Kidney (tissue), 14 donors: ENCODE data around the gene MACROD2. TPM values are rescaled to one million over a fixed set of nuclear protein-coding genes. Genes with fewer than 3 reads are reported as not detected.

Experiments
- DNase-seq, 5 donors: peaks; one replicate each; pipeline ENCODE4 v3.0.0-alpha.2; 2013 to 2020
- FAIRE-seq: peaks from 2 replicates; lab custom pipeline; 2012; peaks lifted over from hg19 to GRCh38; lab: Jason Lieb, UNC
- H3K27ac ChIP-seq, 2 donors: one replicate each; pipeline ENCODE4 v1.7.0; 2013; ENCODE audit warnings: low read depth in 2 of 2, low read length in 2 of 2, inconsistent platforms in 1 of 2
- H3K27me3 ChIP-seq: one replicate; pipeline ENCODE4 v1.7.1; 2013; ENCODE audit warnings: low read length, inconsistent platforms; ENCODE audit not compliant: control insufficient read depth, insufficient read depth
- H3K36me3 ChIP-seq, 3 donors: one replicate each; pipeline versions ENCODE4 v1.7.0 to v1.7.1; 2013; ENCODE audit warnings: low read length in 3 of 3, control low read depth in 1 of 3, inconsistent platforms in 1 of 3; ENCODE audit not compliant: insufficient read depth in 3 of 3, control insufficient read depth in 2 of 3
- H3K4me1 ChIP-seq, 3 donors: one replicate each; pipeline versions ENCODE4 v1.7.0 to v1.7.1; 2013; ENCODE audit warnings: low read length in 3 of 3, inconsistent platforms in 1 of 3, low read depth in 1 of 3; ENCODE audit not compliant: control insufficient read depth in 2 of 3, insufficient read depth in 2 of 3
- H3K4me3 ChIP-seq, 3 donors: one replicate each; pipeline versions ENCODE4 v1.7.0 to v1.8.1; 2013; ENCODE audit warnings: low read length in 3 of 3, control low read depth in 1 of 3, inconsistent platforms in 1 of 3
- H3K9ac ChIP-seq, 3 donors: one replicate each; pipeline versions ENCODE4 v1.7.0 to v1.7.1; 2013; ENCODE audit warnings: low read length in 3 of 3, control low read depth in 1 of 3, inconsistent platforms in 1 of 3
- H3K9me3 ChIP-seq, 3 donors: one replicate each; pipeline versions ENCODE4 v1.7.0 to v1.7.1; 2013; ENCODE audit warnings: low read length in 3 of 3, control low read depth in 1 of 3, inconsistent platforms in 1 of 3; ENCODE audit not compliant: control insufficient read depth in 2 of 3, insufficient read depth in 1 of 3
- intact Hi-C: fragments of 100-400 bp; cut with DNase I; formaldehyde crosslinking; loops from one replicate; pipeline ENCODE4 v1.11.1; 2022
- polyA plus RNA-seq: library from polyadenylated mRNA; stranded (reverse); fragments of 350-450 nt; fragmentation: Illumina TruSeq; extraction: RNeasy Lipid Tissue Mini Kit (QIAGEN cat#74804); gene quantifications from one replicate; pipeline ENCODE4 v1.2.3, GENCODE V29; 2014; ENCODE audit warnings: low read depth, low replicate concordance; ENCODE audit not compliant: insufficient read depth
- total RNA-seq: library from RNA; stranded (reverse); fragmentation: NEBNext Ultra II Directional; extraction: Animal tissue kit (Norgen Biotek cat#: 25700); gene quantifications from one replicate; pipeline ENCODE4 v1.2.1, GENCODE V29; 2021
- TF ChIP-seq, protein P1 (sequence below): IDR thresholded peaks from 3 replicates; pipeline ENCODE4 v1.5.1; 2012; ENCODE audit warnings: mild to moderate bottlenecking, moderate library complexity, borderline replicate concordance; ENCODE audit not compliant: insufficient read depth; ENCODE audit errors: extremely low read depth
- donor health status: control.
- donor health status: control.
- donor health status: control.
- donor health status: control.
- donor health status: control.
- donor health status: DM: yes; HTN: yes; CAD: no.
- donor health status: Normal renal cell carcinoma (clear cell type).

MACROD2 gene
- total and polyA plus RNA-seq, 2 donors from 2014 or later = 3.0 to 10.0 TPM

DNA sequence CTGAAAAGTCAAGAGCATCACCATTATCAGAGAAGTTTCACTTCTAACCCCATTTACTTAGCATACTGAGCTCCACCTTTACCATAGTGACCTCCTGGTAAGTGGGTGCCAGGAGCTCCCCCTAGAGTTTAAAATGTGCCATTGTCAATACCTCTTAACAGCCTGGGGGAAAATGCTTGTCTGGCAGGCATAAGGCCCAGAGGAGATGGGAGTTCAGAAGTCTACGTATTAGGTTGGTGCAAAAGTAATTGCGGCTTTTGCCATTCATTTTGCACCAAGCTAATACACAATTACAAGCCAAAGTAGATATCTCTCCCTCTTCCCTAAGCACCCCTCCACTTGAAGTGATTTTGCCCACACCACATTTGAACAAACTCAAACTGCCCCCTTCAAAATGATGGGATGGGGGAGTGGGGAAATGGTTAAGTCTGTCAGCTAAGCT is 1658.9 kb downstream of the MACROD2 start:
- no peaks in the 10 kb centered on the region for H3K27me3 ChIP-seq
- H3K36me3 ChIP-seq = no peaks in the 10 kb centered on the region
- H3K27ac ChIP-seq = no peak overlapping the region
- FAIRE-seq (no peak), DNase-seq (peak in 4 of 5 donors; percentile 58 to 77 (median 66))
- H3K9me3 ChIP-seq = no peaks in the 10 kb centered on the region
- H3K4me1 ChIP-seq = no peaks in the 10 kb centered on the region
- H3K9ac ChIP-seq = no peak overlapping the region
- TF ChIP-seq, protein P1, sequence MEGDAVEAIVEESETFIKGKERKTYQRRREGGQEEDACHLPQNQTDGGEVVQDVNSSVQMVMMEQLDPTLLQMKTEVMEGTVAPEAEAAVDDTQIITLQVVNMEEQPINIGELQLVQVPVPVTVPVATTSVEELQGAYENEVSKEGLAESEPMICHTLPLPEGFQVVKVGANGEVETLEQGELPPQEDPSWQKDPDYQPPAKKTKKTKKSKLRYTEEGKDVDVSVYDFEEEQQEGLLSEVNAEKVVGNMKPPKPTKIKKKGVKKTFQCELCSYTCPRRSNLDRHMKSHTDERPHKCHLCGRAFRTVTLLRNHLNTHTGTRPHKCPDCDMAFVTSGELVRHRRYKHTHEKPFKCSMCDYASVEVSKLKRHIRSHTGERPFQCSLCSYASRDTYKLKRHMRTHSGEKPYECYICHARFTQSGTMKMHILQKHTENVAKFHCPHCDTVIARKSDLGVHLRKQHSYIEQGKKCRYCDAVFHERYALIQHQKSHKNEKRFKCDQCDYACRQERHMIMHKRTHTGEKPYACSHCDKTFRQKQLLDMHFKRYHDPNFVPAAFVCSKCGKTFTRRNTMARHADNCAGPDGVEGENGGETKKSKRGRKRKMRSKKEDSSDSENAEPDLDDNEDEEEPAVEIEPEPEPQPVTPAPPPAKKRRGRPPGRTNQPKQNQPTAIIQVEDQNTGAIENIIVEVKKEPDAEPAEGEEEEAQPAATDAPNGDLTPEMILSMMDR = peak; percentile 47
- H3K4me3 ChIP-seq = no peak overlapping the region
- intact Hi-C loops = no loop called here

DNA sequence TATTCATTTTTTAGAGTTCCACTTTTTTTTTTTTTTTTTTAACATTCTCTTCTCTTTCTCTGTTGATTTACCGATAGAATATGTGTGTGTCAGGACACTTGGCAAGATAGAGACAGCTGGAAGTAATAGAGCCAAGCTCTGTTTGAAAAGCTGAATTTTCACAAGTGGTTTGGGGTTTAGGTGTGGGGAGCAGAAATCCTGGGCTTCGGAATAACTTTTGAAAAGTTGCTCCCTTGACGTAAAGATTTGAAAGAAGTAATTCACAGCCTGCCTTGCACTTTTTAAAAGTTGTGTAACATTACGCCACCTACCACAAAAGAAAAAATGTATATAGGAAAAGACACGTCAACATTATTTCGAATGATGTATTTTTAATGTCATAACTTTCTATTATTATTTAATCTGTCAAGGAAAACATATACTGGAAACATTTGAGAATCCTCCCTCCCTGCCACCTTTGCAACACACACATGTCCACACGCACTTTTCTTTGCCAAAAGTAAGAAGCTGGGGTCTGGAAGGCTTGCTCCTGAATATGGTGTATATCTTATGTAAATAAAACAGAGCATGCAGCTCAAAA is 1660.1 kb downstream of the MACROD2 start:
- TF ChIP-seq, protein P1 = no peak
- H3K4me1 ChIP-seq = no peaks in the 10 kb centered on the region
- no peak overlapping the region for H3K27ac ChIP-seq
- FAIRE-seq (no peak), DNase-seq (no peak)
- H3K36me3 ChIP-seq = no peaks in the 10 kb centered on the region
- intact Hi-C loops = no loop called here
- no peaks in the 10 kb centered on the region for H3K9me3 ChIP-seq
- no peak overlapping the region for H3K4me3 ChIP-seq
- H3K9ac ChIP-seq = no peak overlapping the region
- no peaks in the 10 kb centered on the region for H3K27me3 ChIP-seq

DNA sequence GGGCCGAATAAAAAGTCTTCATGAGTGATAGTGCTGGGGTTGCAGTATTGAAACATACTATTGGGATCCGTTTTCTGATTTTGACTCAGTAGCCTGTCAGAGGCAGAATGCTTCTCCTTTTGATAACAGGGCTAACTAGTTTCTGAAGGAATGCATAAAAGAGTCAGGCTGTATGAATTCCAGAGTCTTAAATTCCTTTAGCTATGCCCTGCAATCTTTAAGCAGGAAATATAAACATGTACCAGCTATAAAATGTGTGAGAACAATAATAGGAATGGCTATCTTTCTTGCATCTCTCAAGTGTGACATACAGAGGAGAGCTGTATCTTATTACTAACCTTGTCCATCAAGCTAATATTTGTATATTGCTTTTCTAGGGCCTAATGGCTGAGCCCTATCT is 1660.8 kb downstream of the MACROD2 start:
- H3K9me3 ChIP-seq = no peaks in the 10 kb centered on the region
- no peak overlapping the region for H3K27ac ChIP-seq
- H3K4me3 ChIP-seq = no peak overlapping the region
- intact Hi-C loops = no loop called here
- no peaks in the 10 kb centered on the region for H3K4me1 ChIP-seq
- TF ChIP-seq, protein P1 = no peak
- DNase-seq (peak in 1 of 5 donors; percentile 34), FAIRE-seq (no peak)
- H3K36me3 ChIP-seq = no peaks in the 10 kb centered on the region
- no peak overlapping the region for H3K9ac ChIP-seq
- no peaks in the 10 kb centered on the region for H3K27me3 ChIP-seq

DNA sequence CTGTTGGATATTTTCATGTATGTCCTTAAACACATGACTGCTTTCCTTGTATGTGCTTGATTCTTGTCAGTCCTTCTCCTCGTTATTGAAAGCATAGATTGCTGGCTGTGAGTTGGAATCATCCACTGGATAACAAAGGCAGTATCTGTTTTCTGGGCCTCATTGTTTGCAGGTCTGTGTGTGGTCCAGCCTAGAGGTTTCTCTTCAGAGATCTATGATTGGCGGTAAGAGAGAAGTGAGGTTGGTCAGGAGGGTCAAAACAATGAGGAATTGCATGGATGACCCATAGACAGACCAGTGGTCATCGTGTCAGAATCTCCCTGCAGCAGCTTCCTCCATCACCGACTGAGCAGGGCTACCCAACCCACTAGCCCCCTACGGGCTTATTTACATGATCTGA is 1663.0 kb downstream of the MACROD2 start:
- no peaks in the 10 kb centered on the region for H3K9me3 ChIP-seq
- TF ChIP-seq, protein P1 = no peak
- FAIRE-seq (no peak), DNase-seq (no peak)
- H3K9ac ChIP-seq = no peak overlapping the region
- no peak overlapping the region for H3K27ac ChIP-seq
- H3K36me3 ChIP-seq = no peaks in the 10 kb centered on the region
- H3K4me1 ChIP-seq = no peaks in the 10 kb centered on the region
- H3K27me3 ChIP-seq = no peaks in the 10 kb centered on the region
- intact Hi-C loops = no loop called here
- no peak overlapping the region for H3K4me3 ChIP-seq
